ENCODE data around the gene SH3RF3.

SH3RF3 gene

GRCh38 chr2:109429567-109430328, 300.7 kb downstream of the SH3RF3 start:
- no peaks in the 10 kb centered on the region for H3K9me3 ChIP-seq
- no peak overlapping the region for H3K4me3 ChIP-seq
- no peaks in the 10 kb centered on the region for H3K4me1 ChIP-seq
- H3K27me3 ChIP-seq (ENCODE audit: low read depth): no peaks in the 10 kb centered on the region
- in situ Hi-C loops (cut with MboI; ENCODE audit: low sequenced_read_pairs): no loop called here
- no peak for DNase-seq (ENCODE audit: low spot score in 2 of 2)
- H3K36me3 ChIP-seq (replicated peaks): no peaks in the 10 kb centered on the region

- Histone ChIP-seq H3K4me1 (no peaks in the 10 kb centered on the region), H3K4me3 (no peak overlapping the region), H3K36me3 (replicated peaks) (no peaks in the 10 kb centered on the region), H3K27me3 (ENCODE audit: low read depth) (no peaks in the 10 kb centered on the region), H3K9me3 (no peaks in the 10 kb centered on the region)
- in situ Hi-C loops (cut with MboI; ENCODE audit: low sequenced_read_pairs): no loop called here
- DNase-seq (ENCODE audit: low spot score in 2 of 2): no peak
Measured at GRCh38 chr2:109430329-109430636, 301.3 kb downstream of the SH3RF3 start.

GRCh38 chr2:109432421-109432820, 303.4 kb downstream of the SH3RF3 start:
- in situ Hi-C loops (cut with MboI; ENCODE audit: low sequenced_read_pairs): no loop called here
- Histone ChIP-seq H3K4me3 (no peak overlapping the region), H3K36me3 (replicated peaks) (no peaks in the 10 kb centered on the region), H3K27me3 (ENCODE audit: low read depth) (no peaks in the 10 kb centered on the region), H3K4me1 (no peaks in the 10 kb centered on the region), H3K9me3 (no peaks in the 10 kb centered on the region)
- DNase-seq (ENCODE audit: low spot score in 2 of 2): no peak

GRCh38 chr2:109433486-109433885, 304.5 kb downstream of the SH3RF3 start:
- in situ Hi-C loops (cut with MboI; ENCODE audit: low sequenced_read_pairs): no loop called here
- Histone ChIP-seq H3K9me3 (no peaks in the 10 kb centered on the region), H3K4me3 (no peak overlapping the region), H3K27me3 (ENCODE audit: low read depth) (no peaks in the 10 kb centered on the region), H3K4me1 (no peaks in the 10 kb centered on the region), H3K36me3 (replicated peaks) (no peaks in the 10 kb centered on the region)
- no peak for DNase-seq (ENCODE audit: low spot score in 2 of 2)

GRCh38 chr2:109433926-109434325, 304.9 kb downstream of the SH3RF3 start:
- no peaks in the 10 kb centered on the region for H3K4me1 ChIP-seq
- H3K36me3 ChIP-seq (replicated peaks): no peaks in the 10 kb centered on the region
- H3K9me3 ChIP-seq: no peaks in the 10 kb centered on the region
- in situ Hi-C loops (cut with MboI; ENCODE audit: low sequenced_read_pairs): no loop called here
- H3K27me3 ChIP-seq (ENCODE audit: low read depth): no peaks in the 10 kb centered on the region
- DNase-seq (ENCODE audit: low spot score in 2 of 2): no peak
- H3K4me3 ChIP-seq: no peak overlapping the region

GRCh38 chr2:109434351-109434750, 305.3 kb downstream of the SH3RF3 start:
- in situ Hi-C loops (cut with MboI; ENCODE audit: low sequenced_read_pairs): no loop called here
- Histone ChIP-seq H3K36me3 (replicated peaks) (no peaks in the 10 kb centered on the region), H3K4me1 (no peaks in the 10 kb centered on the region), H3K9me3 (no peaks in the 10 kb centered on the region), H3K4me3 (no peak overlapping the region), H3K27me3 (ENCODE audit: low read depth) (no peaks in the 10 kb centered on the region)
- no peak for DNase-seq (ENCODE audit: low spot score in 2 of 2)

- Histone ChIP-seq H3K27me3 (ENCODE audit: low read depth) (no peaks in the 10 kb centered on the region), H3K9me3 (no peaks in the 10 kb centered on the region), H3K4me1 (no peaks in the 10 kb centered on the region), H3K36me3 (replicated peaks) (no peaks in the 10 kb centered on the region), H3K4me3 (no peak overlapping the region)
- in situ Hi-C loops (cut with MboI; ENCODE audit: low sequenced_read_pairs): no loop called here
- no peak for DNase-seq (ENCODE audit: low spot score in 2 of 2)
Measured at GRCh38 chr2:109435066-109435690, 306.2 kb downstream of the SH3RF3 start.

- Histone ChIP-seq H3K36me3 (replicated peaks) (no peaks in the 10 kb centered on the region), H3K27me3 (ENCODE audit: low read depth) (no peaks in the 10 kb centered on the region), H3K9me3 (no peaks in the 10 kb centered on the region), H3K4me3 (no peak overlapping the region), H3K4me1 (no peaks in the 10 kb centered on the region)
- no peak for DNase-seq (ENCODE audit: low spot score in 2 of 2)
- in situ Hi-C loops (cut with MboI; ENCODE audit: low sequenced_read_pairs): no loop called here
Measured at GRCh38 chr2:109435901-109436598, 307.0 kb downstream of the SH3RF3 start.

GRCh38 chr2:109436610-109437225, 307.7 kb downstream of the SH3RF3 start:
- Histone ChIP-seq H3K27me3 (ENCODE audit: low read depth) (no peaks in the 10 kb centered on the region), H3K4me1 (no peaks in the 10 kb centered on the region), H3K36me3 (replicated peaks) (no peaks in the 10 kb centered on the region), H3K9me3 (no peaks in the 10 kb centered on the region), H3K4me3 (no peak overlapping the region)
- DNase-seq (ENCODE audit: low spot score in 2 of 2): no peak
- in situ Hi-C loops (cut with MboI; ENCODE audit: low sequenced_read_pairs): no loop called here

- in situ Hi-C loops (cut with MboI; ENCODE audit: low sequenced_read_pairs): no loop called here
- no peaks in the 10 kb centered on the region for H3K4me1 ChIP-seq
- H3K9me3 ChIP-seq: no peaks in the 10 kb centered on the region
- H3K4me3 ChIP-seq: no peak overlapping the region
- no peak for DNase-seq (ENCODE audit: low spot score in 2 of 2)
- H3K36me3 ChIP-seq (replicated peaks): no peaks in the 10 kb centered on the region
- no peaks in the 10 kb centered on the region for H3K27me3 ChIP-seq (ENCODE audit: low read depth)
Measured at GRCh38 chr2:109437325-109438090, 308.5 kb downstream of the SH3RF3 start.

GRCh38 chr2:109438146-109438545, 309.1 kb downstream of the SH3RF3 start:
- in situ Hi-C loops (cut with MboI; ENCODE audit: low sequenced_read_pairs): no loop called here
- no peaks in the 10 kb centered on the region for H3K27me3 ChIP-seq (ENCODE audit: low read depth)

GRCh38 chr2:109438773-109439389, 309.9 kb downstream of the SH3RF3 start:
- Histone ChIP-seq H3K9me3 (no peaks in the 10 kb centered on the region), H3K4me3 (no peak overlapping the region), H3K4me1 (no peaks in the 10 kb centered on the region), H3K27me3 (ENCODE audit: low read depth) (no peaks in the 10 kb centered on the region), H3K36me3 (replicated peaks) (no peaks in the 10 kb centered on the region)
- in situ Hi-C loops (cut with MboI; ENCODE audit: low sequenced_read_pairs): no loop called here
- no peak for DNase-seq (ENCODE audit: low spot score in 2 of 2)

More at GRCh38 chr2:109438146-109438545, 309.1 kb downstream of the SH3RF3 start:
- no peaks in the 10 kb centered on the region for H3K36me3 ChIP-seq (replicated peaks)
- no peaks in the 10 kb centered on the region for H3K9me3 ChIP-seq
- H3K4me3 ChIP-seq: no peak overlapping the region
- no peaks in the 10 kb centered on the region for H3K4me1 ChIP-seq
- no peak for DNase-seq (ENCODE audit: low spot score in 2 of 2)

- Histone ChIP-seq H3K4me1 (no peaks in the 10 kb centered on the region), H3K9me3 (no peaks in the 10 kb centered on the region), H3K27me3 (ENCODE audit: low read depth) (no peaks in the 10 kb centered on the region), H3K36me3 (replicated peaks) (no peaks in the 10 kb centered on the region), H3K4me3 (no peak overlapping the region)
- in situ Hi-C loops (cut with MboI; ENCODE audit: low sequenced_read_pairs): no loop called here
- DNase-seq (ENCODE audit: low spot score in 2 of 2): no peak
Measured at GRCh38 chr2:109439390-109439786, 310.4 kb downstream of the SH3RF3 start.

Data from HAP-1 (cell line).